Stimulated activated CD4-positive, alpha-beta T cell treated with anti-CD3 and anti-CD28 coated beads, TNF-alpha, amount 100 ng/mL, for 48 hours (primary cell): Measurements from ENCODE around the gene DLG2.
"Not testable (repeated sequence)": the region's sequence is repeated elsewhere in the genome, so short reads cannot be mapped to it uniquely, and the experiment has no call there.

Experiments used
- DNase-seq, 3 donors: peaks; one replicate each; pipeline ENCODE4 v3.0.0-alpha.2; 2020; ENCODE audit warnings: low read depth in 3 of 3

DLG2 gene

DNA sequence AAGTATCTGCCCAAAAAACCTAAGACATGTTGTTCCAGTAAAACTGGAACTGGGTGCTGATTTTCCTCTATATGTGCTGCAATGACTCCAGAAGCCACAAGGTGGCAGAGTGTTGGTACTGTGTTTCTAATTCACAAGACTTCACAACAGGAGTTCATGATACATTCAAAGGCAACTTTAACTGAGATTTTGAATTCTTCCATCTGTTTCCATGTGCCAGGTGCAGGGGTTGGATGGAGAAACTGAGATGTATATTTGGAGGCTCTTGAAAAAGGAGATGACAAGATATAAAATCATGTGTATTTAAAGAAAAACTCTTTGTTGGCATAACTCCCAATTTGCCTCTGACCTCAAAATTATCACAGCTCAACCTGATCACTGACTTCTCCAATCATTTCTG lies 1242.4 kb downstream of the DLG2 start:
- peak in 1 of 3 donors; percentile 0 for DNase-seq

DNA sequence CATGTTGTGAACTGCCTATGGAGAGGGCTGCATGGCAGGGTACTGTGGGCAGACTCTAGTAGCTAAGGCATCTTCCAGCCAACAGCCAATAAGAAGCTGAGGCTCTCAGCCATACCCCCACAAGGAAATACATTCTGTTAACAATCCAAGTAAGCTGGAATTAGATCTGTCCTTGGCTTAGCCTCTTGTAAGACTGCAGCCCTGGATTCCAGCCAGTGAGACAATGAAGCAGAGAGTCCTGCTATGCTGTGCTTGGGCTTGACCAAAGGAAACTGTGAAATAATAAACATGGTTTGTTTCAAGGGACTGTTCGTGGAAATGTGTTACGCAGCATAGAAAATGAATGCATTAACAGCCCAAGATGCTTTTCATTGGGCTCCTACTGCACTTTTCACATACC lies 1243.6 kb downstream of the DLG2 start:
- no peak for DNase-seq

DNA sequence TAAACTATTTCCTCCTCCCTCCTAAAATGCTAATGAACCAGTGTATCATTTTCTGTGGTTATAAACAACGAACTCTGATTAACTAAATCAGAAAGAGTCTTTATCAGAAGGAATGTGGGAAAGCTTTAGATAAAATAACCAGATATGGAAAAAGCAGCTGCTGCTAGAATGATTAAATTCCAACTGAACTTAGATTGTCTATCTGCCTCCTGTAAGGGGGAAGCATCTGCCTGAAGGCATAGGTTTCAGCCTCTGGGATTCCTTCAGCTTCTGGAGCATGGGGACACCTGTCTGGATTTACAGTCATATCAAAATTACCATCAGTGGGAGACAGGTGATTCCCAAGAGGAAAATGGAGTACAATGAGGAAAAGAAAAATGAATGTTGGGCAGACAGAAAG lies 1245.5 kb downstream of the DLG2 start:
- no peak for DNase-seq

DNA sequence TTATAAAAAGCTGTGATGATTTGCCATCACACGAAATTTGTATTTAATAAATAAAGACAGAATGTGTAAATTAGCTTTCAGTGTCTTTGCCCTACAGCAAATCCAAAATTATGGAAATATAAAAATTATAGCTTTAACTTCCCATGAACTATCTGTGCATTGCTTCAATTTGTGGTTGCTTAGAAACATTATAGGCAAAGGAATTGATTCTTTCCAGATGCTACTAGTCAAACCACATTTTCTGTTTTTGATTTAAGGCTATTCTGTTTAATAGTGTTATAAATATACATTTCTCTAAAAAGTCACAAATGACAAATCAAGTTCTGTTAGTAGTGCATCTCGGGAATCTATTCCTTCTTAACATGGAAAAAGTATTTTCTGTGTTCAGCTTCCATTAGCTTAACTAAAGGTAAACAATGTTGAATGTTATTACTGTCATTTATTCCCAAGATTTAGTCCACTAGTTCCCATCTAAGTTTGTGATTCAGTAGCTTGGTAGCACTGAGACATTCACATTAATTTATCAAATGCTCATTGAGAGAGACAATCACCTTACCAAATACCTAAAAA lies 1254.7 kb downstream of the DLG2 start:
- DNase-seq: no peak

- no peak for DNase-seq
Measured at GRCh38 chr11:84358034-84358433, 1269.1 kb downstream of the DLG2 start.

DNA sequence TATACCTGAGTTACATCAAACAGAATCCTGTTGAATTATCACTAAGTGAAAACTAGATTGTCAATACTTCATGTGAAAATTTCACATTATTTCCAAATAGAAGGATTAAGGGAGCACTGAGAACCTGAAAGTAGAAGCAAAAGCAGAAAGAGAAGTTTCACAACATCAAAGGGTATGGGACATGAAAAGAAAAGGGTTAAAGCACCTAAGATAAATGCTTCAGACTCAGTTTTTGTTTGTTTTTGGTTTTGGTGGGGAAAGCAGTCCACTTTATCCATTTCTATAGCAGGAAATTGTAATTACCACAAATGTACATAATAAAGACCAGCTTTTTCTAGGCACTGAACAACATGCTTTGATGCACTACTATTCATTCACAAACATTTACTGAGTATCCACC lies 1271.2 kb downstream of the DLG2 start:
- no peak for DNase-seq

DNA sequence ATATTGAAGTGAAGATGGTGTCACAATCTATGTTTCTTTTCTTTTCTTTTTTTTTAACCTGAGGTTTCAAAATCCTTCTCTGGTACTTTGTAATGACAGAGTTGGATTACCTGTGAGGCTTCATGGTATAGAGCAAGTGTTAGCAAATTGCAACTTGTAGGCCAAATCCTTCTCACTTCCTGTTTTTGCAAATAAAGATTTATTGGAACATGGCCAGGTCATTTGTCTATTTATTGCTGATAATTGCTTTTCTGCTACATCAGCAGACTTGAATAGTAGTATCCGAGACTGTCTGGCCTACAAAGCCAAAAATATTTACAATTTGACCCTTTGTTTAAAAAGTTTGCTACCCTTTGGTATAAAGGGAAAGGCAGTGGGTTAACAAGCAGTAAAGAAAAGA lies 1281.5 kb downstream of the DLG2 start:
- DNase-seq: no peak

GRCh38 chr11:84345027-84345426 lies 1282.1 kb downstream of the DLG2 start:
- DNase-seq: no peak

DNA sequence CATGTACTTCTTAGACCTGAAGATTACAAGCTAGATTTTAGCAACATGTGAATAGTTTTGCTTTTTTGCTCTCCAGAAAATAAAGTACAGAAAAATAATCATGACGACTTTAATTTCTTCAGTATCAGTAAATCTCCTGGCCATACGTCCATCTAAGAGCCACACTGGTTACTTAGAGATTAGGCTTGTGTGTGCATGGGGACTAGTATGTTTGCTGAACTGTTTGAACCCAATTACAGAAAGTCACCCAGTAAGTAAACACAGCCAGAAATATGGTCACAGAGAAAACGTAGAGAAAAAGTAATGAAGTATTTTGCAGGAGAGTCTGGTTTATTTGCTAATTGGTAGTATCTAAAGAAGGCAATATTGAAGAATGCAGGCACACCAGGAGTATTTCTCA lies 1287.3 kb downstream of the DLG2 start:
- no peak for DNase-seq

GRCh38 chr11:84333221-84333620 lies 1293.9 kb downstream of the DLG2 start:
- no peak for DNase-seq

DNA sequence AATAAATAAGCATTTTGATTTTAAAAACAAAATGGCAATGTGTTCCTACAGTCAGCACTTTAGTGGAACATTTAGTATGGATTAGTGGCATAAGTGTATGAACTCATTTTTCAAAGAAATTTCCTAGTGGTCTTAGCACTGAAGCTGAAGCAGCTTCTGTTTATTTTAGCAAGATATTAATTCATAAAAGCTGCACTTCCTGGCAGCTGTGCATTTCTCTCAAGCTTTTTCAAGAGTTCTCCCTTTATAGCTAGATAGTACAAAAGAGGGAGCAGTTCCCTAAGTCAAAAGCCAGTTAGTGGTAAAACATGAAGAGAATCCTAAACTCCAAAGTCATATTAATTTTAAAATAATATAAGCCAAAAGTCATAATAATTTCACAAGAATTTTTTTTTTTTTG lies 1304.9 kb downstream of the DLG2 start:
- DNase-seq: no peak

DNA sequence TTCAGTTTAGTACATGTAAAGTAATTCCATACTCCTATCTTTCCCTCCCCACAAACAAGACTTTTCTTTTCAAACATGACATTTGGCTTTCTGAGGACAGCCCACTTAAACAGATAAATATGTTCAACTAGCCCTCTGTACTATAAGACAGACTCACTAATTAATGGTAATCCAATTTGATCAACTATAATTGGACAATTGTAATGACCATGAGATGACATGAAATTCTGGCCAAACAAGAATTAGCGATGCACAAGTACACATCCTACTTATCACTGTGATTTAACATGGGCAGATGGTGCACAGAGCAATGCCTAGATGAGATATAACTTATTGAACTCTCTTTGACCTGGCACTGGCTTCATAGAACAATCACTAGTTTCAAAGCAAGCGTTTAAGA lies 1307.3 kb downstream of the DLG2 start:
- no peak for DNase-seq

- DNase-seq: no peak
Measured at GRCh38 chr11:84316866-84317555, 1310.1 kb downstream of the DLG2 start.

GRCh38 chr11:84313830-84314359 lies 1313.2 kb downstream of the DLG2 start:
- DNase-seq: no peak

- DNase-seq: no peak
Measured at GRCh38 chr11:84310268-84310667, 1316.9 kb downstream of the DLG2 start.

DNA sequence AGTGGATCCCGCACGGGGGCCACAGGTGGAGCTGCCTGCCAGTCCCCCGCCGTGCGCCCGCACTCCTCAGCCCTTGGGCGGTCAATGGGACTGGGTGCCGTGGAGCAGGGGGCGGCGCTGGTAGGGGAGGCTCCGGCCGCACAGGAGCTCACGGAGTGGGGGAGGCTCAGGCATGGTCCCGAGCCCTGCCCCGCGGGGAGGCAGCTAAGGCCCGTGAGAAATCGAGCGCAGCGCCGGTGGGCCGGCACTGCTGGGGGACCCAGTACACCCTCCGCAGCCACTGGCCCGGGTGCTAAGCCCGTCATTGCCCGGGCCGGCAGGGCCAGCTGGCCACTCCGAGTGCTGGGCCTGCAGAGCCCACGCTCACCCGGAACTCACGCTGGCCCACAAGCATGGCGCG lies 1318.7 kb downstream of the DLG2 start:
- DNase-seq: not testable (repeated sequence)

DNA sequence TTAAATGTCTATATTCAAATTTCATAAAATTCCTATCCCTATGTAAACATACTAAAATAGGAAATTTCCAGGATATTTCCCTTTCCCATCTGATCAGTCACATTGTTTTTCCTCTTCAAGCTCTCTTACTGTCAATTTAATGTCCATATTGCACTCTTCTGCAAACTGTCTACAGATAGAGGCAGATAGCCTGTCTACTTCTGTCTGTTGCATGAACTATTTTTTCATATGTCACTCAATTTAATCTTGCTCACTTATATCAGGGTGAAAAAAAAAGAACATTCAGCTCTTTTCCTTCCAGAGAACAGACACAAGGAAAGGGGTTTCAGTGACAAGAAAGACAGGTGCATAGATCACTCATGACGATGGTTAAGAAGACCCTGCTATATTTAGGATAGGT lies 1327.1 kb downstream of the DLG2 start:
- no peak for DNase-seq

DNA sequence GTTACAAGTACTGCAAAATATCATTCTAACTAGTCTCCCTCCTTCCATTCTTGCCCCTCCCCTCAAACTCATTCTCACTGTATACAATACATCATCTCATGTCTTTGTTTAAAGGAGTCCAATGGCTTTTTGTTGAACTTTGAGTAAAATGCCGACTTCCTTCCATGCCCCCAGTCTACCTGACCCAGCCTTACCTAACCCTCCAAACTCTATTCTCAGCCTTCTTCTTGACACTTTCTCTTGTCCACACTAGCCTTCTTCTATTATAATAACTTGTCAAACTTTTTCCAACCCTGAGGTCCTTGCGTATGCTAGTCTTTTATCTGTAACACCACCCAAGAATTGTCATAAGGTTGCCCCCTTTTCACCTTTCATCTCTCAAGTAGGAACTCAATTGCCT lies 1329.6 kb downstream of the DLG2 start:
- DNase-seq: no peak

GRCh38 chr11:84295815-84296214 lies 1331.3 kb downstream of the DLG2 start:
- no peak for DNase-seq

DNA sequence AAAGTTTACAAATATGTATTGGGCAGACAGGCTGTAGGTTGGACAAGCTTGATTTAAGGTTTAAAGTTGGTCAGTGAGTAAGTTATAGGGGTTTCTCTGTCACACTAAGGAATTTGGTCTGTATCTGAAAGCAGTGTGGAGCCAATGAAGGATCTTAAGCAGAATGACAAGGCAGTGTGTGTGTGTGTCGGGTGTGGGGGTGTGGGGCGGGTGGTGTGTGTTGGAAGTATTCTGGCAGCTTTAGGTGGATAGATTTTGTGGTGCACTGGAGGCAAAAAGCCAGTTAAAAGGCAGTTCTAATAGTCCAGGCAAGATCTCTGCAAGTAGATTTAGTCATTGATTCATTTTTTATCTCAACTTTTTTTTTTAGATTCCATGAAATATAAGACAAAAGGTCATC lies 1334.2 kb downstream of the DLG2 start:
- no peak for DNase-seq

- no peak for DNase-seq
Measured at GRCh38 chr11:84292006-84292405, 1335.1 kb downstream of the DLG2 start.

GRCh38 chr11:84290647-84291046 lies 1336.5 kb downstream of the DLG2 start:
- no peak for DNase-seq

- DNase-seq: no peak
Measured at GRCh38 chr11:84289381-84289906, 1337.7 kb downstream of the DLG2 start.
